PC-3 (cell line): ENCODE results near the gene CR1.

Source experiments
- CTCF ChIP-seq: fragments of 300-600 bp; sonication (generic); conservative IDR thresholded peaks from 2 replicates; pipeline ENCODE4 v1.5.1; 2017; ENCODE audit warnings: antibody characterized with exemption, low read depth, mild to moderate bottlenecking, low read length
- EZH2 ChIP-seq: fragments of 300-600 bp; sonication (generic); IDR thresholded peaks from one replicate; pipeline ENCODE4 v1.6.1; 2017; ENCODE audit warnings: antibody characterized with exemption, mild to moderate bottlenecking, low read length; ENCODE audit not compliant: unreplicated experiment
- EZH2phosphoT487 ChIP-seq: fragments of 300-600 bp; sonication (generic); IDR thresholded peaks from 2 replicates; pipeline ENCODE4 v1.6.1; 2018; ENCODE audit warnings: mild to moderate bottlenecking, antibody characterized with exemption, low read length, borderline replicate concordance

- no peak for TF ChIP-seq CTCF
- no peak for TF ChIP-seq EZH2phosphoT487
- TF ChIP-seq EZH2: no peak
Measured at GRCh38 chr1:207504438-207504837, 8.5 kb downstream of the CR1 start.
